ENCODE measurements around the gene FAHD2B.
"Not testable (repeated sequence)": the region's sequence is repeated elsewhere in the genome, so short reads cannot be mapped to it uniquely, and the experiment has no call there.

FAHD2B gene, protein sequence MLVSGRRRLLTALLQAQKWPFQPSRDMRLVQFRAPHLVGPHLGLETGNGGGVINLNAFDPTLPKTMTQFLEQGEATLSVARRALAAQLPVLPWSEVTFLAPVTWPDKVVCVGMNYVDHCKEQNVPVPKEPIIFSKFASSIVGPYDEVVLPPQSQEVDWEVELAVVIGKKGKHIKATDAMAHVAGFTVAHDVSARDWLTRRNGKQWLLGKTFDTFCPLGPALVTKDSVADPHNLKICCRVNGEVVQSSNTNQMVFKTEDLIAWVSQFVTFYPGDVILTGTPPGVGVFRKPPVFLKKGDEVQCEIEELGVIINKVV

DNA sequence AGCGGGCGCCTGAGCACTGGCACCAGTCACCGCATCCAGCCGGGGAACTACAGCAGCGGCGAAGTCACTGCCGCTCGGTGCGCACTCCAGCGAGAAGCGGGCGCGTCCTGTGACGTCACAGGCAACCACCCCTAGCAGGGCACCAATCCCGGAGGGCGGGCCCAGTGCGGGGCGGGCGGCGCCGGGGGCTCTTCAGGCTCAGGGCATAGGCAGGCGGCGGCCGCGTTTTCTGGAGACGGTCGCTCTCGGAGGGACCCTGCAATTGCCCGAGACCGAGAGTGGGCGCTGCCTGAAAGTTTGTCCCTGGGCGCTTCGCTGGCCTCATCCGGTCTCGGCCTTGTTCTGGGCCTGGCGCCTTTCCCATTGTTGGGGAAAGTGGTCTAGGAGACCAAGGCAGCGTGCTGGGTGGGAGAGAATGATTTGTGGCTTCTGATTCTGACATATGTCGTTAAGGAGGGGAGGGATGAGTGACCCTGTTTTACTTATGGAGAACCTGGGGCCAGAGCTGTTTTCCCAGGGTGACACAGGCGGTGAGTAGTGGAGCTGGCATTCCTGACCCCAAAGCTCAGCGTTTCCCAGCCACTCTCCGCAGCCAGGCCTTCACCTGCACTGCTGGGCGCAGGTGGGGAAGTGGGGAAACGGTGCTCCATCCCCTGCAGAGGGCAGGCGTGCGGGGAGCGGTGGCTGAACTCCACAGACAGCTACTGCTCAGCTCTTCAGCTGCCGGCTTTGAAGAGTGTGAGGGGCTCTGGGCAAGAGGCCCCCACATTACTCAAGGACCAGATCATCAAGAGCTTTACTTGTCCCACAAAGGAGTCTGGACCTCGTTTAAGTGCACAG, at the start of gene FAHD2B:
TSS of gene FAHD2B (minus strand) at position 111 of the 840 bp plus-strand sequence. CDS start 3,176 bp downstream, outside the sequence.
- not testable (repeated sequence) for H3K4me3 ChIP-seq (ENCODE audit: low read length); H3K4me1 ChIP-seq (ENCODE audit: control insufficient read depth, insufficient read depth, low read length); H3K9me3 ChIP-seq (ENCODE audit: control insufficient read depth, low read length); H3K36me3 ChIP-seq (ENCODE audit: control insufficient read depth, insufficient read depth, low read length); H3K27me3 ChIP-seq (ENCODE audit: control insufficient read depth, insufficient read depth, low read length)
- peak within 1 kb of the TSS; percentile 34 for H3K9ac ChIP-seq (ENCODE audit: low read length)

GRCh38 chr2:97144016-97144415, 49.3 kb upstream of the FAHD2B start:
- H3K27me3 ChIP-seq (ENCODE audit: control insufficient read depth, insufficient read depth, low read length): not testable (repeated sequence)

DNA sequence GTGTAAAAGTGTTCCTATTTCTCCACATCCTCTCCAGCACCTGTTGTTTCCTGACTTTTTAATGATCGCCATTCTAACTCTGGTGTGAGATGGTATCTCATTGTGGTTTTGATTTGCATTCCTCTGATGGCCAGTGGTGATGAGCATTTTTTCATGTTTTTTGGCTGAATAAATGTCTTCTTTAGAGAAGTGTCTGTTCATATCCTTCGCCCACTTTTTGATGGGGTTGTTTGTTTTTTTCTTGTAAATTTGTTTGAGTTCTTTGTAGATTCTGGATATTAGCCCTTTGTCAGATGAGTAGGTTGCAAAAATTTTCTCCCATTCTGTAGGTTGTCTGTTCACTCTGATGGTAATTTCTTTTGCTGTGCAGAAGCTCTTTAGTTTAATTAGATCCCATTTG, 34.4 kb upstream of the FAHD2B start:
- H3K36me3 ChIP-seq (ENCODE audit: control insufficient read depth, insufficient read depth, low read length); H3K27me3 ChIP-seq (ENCODE audit: control insufficient read depth, insufficient read depth, low read length); H3K4me3 ChIP-seq (ENCODE audit: low read length); H3K4me1 ChIP-seq (ENCODE audit: control insufficient read depth, insufficient read depth, low read length); H3K9ac ChIP-seq (ENCODE audit: low read length); H3K9me3 ChIP-seq (ENCODE audit: control insufficient read depth, low read length): not testable (repeated sequence)

More at GRCh38 chr2:97144016-97144415, 49.3 kb upstream of the FAHD2B start:
- not testable (repeated sequence) for H3K4me1 ChIP-seq (ENCODE audit: control insufficient read depth, insufficient read depth, low read length); H3K9me3 ChIP-seq (ENCODE audit: control insufficient read depth, low read length); H3K36me3 ChIP-seq (ENCODE audit: control insufficient read depth, insufficient read depth, low read length); H3K9ac ChIP-seq (ENCODE audit: low read length); H3K4me3 ChIP-seq (ENCODE audit: low read length)

DNA sequence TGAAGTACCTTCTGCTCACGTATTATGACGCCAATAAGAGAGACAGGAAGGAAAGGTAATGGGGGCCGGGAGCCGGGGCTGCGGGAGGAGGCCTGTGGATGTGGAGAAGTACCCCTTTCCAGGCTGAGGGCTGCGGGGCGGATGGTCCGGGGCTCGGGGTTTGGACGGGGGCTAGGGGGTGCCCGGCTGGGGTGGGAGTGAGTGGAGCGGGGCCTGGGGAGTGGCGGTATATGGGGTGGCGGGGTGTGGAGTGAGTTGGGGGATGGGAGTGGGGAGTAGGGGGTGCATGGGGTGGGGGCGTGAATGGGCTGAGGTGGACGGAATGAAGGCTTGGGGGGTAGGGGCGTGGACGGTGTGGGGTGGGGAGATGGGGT, 19.2 kb upstream of the FAHD2B start:
- H3K27me3 ChIP-seq (ENCODE audit: control insufficient read depth, insufficient read depth, low read length); H3K4me1 ChIP-seq (ENCODE audit: control insufficient read depth, insufficient read depth, low read length); H3K36me3 ChIP-seq (ENCODE audit: control insufficient read depth, insufficient read depth, low read length); H3K9me3 ChIP-seq (ENCODE audit: control insufficient read depth, low read length): not testable (repeated sequence)
- Histone ChIP-seq H3K9ac (ENCODE audit: low read length) (peak overlapping the region; percentile 47), H3K4me3 (ENCODE audit: low read length) (peak overlapping the region; percentile 19)

DNA sequence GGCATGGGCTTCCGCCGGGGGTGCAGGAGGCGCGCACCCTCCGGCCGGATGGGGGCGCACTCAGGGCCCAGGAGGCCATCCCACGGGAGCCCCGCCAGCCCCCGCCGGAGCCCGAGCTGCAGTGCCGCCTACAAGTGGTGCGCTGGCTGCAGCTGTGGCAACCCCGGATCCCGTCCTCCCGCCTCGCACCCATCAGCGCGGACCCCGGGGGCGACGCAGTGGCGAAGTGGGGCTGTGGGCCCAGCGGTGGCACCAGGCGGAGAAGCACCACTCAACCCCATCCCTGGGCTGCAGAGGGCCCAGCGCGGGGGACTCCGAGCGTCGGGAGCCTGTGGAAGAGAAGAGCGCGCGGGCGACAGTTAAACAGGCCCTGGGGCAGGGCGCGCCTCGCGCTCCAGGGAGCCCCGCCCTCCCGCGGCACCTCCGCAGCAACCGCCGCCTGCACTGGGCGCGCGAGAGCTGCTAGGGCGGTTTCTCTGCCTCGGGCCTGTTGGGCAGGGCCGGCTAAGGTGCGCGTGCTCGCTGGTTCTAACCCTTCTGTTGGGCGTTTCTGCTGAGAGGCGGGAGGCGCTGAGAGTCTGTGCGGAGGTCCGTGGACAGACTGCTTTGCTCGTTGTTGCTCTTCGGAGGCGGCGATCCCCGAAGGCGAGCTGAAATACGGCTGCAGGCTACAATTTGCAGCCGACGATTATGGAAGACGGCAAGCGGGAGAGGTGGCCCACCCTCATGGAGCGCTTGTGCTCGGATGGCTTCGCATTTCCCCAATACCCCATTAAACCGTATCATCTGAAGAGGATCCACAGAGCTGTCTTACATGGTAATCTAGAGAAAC, 18.6 kb upstream of the FAHD2B start, which contains the start of gene ANKRD36:
TSS of gene ANKRD36 (plus strand) at position 104 of the 832 bp plus-strand sequence. CDS start at position 691, 587 bp downstream.
- H3K4me1 ChIP-seq (ENCODE audit: control insufficient read depth, insufficient read depth, low read length); H3K9me3 ChIP-seq (ENCODE audit: control insufficient read depth, low read length); H3K27me3 ChIP-seq (ENCODE audit: control insufficient read depth, insufficient read depth, low read length); H3K36me3 ChIP-seq (ENCODE audit: control insufficient read depth, insufficient read depth, low read length): not testable (repeated sequence)
- Histone ChIP-seq H3K4me3 (ENCODE audit: low read length) (peak within 1 kb of the TSS; percentile 60), H3K9ac (ENCODE audit: low read length) (peak within 1 kb of the TSS; percentile 89)

DNA sequence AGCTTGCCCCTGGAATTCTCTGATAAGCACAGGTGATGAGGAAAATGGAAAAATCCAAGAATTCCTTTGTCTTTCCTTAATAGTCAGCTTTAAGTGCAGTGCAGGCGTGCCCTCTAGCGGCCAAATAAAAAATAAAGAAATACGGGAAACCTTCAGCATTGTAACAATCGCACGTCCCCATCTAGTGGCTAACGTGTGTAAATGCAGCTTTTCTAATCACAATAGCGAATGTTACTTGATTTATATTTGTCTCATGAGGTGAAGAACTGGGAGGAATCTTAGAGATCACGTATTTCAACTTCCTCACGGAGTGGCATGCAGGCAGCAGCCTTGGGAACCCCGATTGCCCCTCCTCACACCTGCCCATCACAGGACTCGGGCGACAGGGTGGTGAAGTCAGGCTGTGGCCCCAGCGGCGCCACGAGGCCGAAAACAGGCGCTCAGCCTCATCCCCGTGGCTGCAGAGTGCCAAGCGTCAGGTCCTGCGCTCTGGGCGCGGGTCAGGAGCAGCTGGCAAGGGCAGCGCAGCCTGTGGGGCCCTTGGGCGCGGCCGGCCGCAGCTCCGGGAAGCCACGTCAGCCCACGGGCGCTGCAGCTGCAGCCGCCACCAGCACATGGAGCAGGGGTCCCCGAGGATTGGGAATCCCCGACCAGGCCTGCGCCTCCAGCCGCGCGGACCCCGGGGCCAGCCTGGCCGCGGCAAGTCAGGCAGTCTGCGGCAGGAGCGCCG, 17.8 kb upstream of the FAHD2B start:
- peak overlapping the region; percentile 89 for H3K9ac ChIP-seq (ENCODE audit: low read length)

GRCh38 chr2:97111246-97111645, 16.6 kb upstream of the FAHD2B start:
- not testable (repeated sequence) for H3K9ac ChIP-seq (ENCODE audit: low read length); H3K9me3 ChIP-seq (ENCODE audit: control insufficient read depth, low read length); H3K36me3 ChIP-seq (ENCODE audit: control insufficient read depth, insufficient read depth, low read length); H3K4me1 ChIP-seq (ENCODE audit: control insufficient read depth, insufficient read depth, low read length); H3K4me3 ChIP-seq (ENCODE audit: low read length); H3K27me3 ChIP-seq (ENCODE audit: control insufficient read depth, insufficient read depth, low read length)

More for the DNA sequence above, 17.8 kb upstream of the FAHD2B start:
- not testable (repeated sequence) for H3K36me3 ChIP-seq (ENCODE audit: control insufficient read depth, insufficient read depth, low read length); H3K27me3 ChIP-seq (ENCODE audit: control insufficient read depth, insufficient read depth, low read length); H3K9me3 ChIP-seq (ENCODE audit: control insufficient read depth, low read length); H3K4me1 ChIP-seq (ENCODE audit: control insufficient read depth, insufficient read depth, low read length)
- peak overlapping the region; percentile 60 for H3K4me3 ChIP-seq (ENCODE audit: low read length)

DNA sequence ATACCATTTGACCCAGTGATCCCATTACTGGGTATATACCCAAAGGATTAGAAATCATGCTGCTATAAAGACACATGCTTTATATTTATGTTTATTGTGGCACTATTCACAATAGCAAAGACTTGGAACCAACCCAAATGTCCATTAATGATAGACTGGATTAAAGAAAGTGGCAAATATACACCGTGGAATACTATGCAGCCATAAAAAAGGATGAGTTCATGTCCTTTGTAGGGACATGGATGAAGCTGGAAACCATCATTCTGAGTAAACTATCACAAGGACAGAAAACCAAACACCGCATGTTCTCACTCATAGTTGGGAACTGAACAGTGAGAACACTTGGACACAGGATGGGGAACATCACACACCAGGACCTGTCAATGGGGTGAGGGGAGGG, 12.2 kb upstream of the FAHD2B start:
- H3K27me3 ChIP-seq (ENCODE audit: control insufficient read depth, insufficient read depth, low read length); H3K4me3 ChIP-seq (ENCODE audit: low read length); H3K36me3 ChIP-seq (ENCODE audit: control insufficient read depth, insufficient read depth, low read length); H3K4me1 ChIP-seq (ENCODE audit: control insufficient read depth, insufficient read depth, low read length); H3K9me3 ChIP-seq (ENCODE audit: control insufficient read depth, low read length); H3K9ac ChIP-seq (ENCODE audit: low read length): not testable (repeated sequence)

GRCh38 chr2:97098786-97099372, 4.2 kb upstream of the FAHD2B start:
- not testable (repeated sequence) for H3K9me3 ChIP-seq (ENCODE audit: control insufficient read depth, low read length); H3K4me1 ChIP-seq (ENCODE audit: control insufficient read depth, insufficient read depth, low read length); H3K27me3 ChIP-seq (ENCODE audit: control insufficient read depth, insufficient read depth, low read length); H3K9ac ChIP-seq (ENCODE audit: low read length); H3K4me3 ChIP-seq (ENCODE audit: low read length); H3K36me3 ChIP-seq (ENCODE audit: control insufficient read depth, insufficient read depth, low read length)

- Histone ChIP-seq H3K4me3 (ENCODE audit: low read length) (no peak overlapping the region), H3K9ac (ENCODE audit: low read length) (peak overlapping the region; percentile 34), H3K27me3 (ENCODE audit: control insufficient read depth, insufficient read depth, low read length) (no peaks in the 10 kb centered on the region)
These were observed 979 bp upstream of the FAHD2B start for GRCh38 chr2:97095661-97096060.

GRCh38 chr2:97093983-97094771, 505 bp downstream of the FAHD2B start:
- H3K9ac ChIP-seq (ENCODE audit: low read length); H3K36me3 ChIP-seq (ENCODE audit: control insufficient read depth, insufficient read depth, low read length); H3K27me3 ChIP-seq (ENCODE audit: control insufficient read depth, insufficient read depth, low read length); H3K4me3 ChIP-seq (ENCODE audit: low read length); H3K4me1 ChIP-seq (ENCODE audit: control insufficient read depth, insufficient read depth, low read length); H3K9me3 ChIP-seq (ENCODE audit: control insufficient read depth, low read length): not testable (repeated sequence)

More at GRCh38 chr2:97095661-97096060, 979 bp upstream of the FAHD2B start:
- Histone ChIP-seq H3K9me3 (ENCODE audit: control insufficient read depth, low read length) (no peaks in the 10 kb centered on the region), H3K4me1 (ENCODE audit: control insufficient read depth, insufficient read depth, low read length) (peaks cover 8% of the 10 kb centered on the region), H3K36me3 (ENCODE audit: control insufficient read depth, insufficient read depth, low read length) (no peaks in the 10 kb centered on the region)
